HG03457 (cell line): Measurements from ENCODE around the gene SFT2D1.
A peak's percentile ranks its signal among the peaks of the same experiment; 100 is the strongest.
"Not testable (repeated sequence)": the region's sequence is repeated elsewhere in the genome, so short reads cannot be mapped to it uniquely, and the experiment has no call there.

Source experiments
- ATAC-seq: cut with Tn5 transposase; IDR thresholded peaks from one replicate; pipeline ENCODE4 v1.9.1; 2021; ENCODE audit warnings: moderate number of reproducible peaks; ENCODE audit not compliant: unreplicated experiment

The SFT2D1 gene

GRCh38 chr6:166365221-166365620 lies 22.9 kb upstream of the SFT2D1 start:
- ATAC-seq, result no peak

- no peak for ATAC-seq
These were observed 22.1 kb upstream of the SFT2D1 start for GRCh38 chr6:166364456-166364855.

- ATAC-seq, result not testable (repeated sequence)
These were observed 20.1 kb upstream of the SFT2D1 start for GRCh38 chr6:166362427-166362826.

- no peak for ATAC-seq
These were observed 18.7 kb upstream of the SFT2D1 start for GRCh38 chr6:166361077-166361429.

GRCh38 chr6:166360243-166361076 lies 18.1 kb upstream of the SFT2D1 start:
- ATAC-seq, result no peak

GRCh38 chr6:166355552-166355951 lies 13.2 kb upstream of the SFT2D1 start:
- no peak for ATAC-seq

- no peak for ATAC-seq
These were observed 12.6 kb upstream of the SFT2D1 start for GRCh38 chr6:166354965-166355364.

- no peak for ATAC-seq
These were observed 11.8 kb upstream of the SFT2D1 start for GRCh38 chr6:166354143-166354542.

- no peak for ATAC-seq
These were observed 11.2 kb upstream of the SFT2D1 start for GRCh38 chr6:166353507-166353906.

GRCh38 chr6:166352923-166353322 lies 10.6 kb upstream of the SFT2D1 start:
- no peak for ATAC-seq

- peak; percentile 96 for ATAC-seq
These were observed 9.5 kb upstream of the SFT2D1 start for GRCh38 chr6:166351715-166352285.

GRCh38 chr6:166348305-166348949 lies 6.1 kb upstream of the SFT2D1 start:
- ATAC-seq, result no peak

- no peak for ATAC-seq
These were observed 4.6 kb upstream of the SFT2D1 start for GRCh38 chr6:166346965-166347364.

GRCh38 chr6:166346449-166346848 lies 4.1 kb upstream of the SFT2D1 start:
- ATAC-seq, result no peak

GRCh38 chr6:166345672-166346071 lies 3.3 kb upstream of the SFT2D1 start:
- ATAC-seq, result not testable (repeated sequence)

- ATAC-seq, result not testable (repeated sequence)
These were observed 2.6 kb upstream of the SFT2D1 start for GRCh38 chr6:166344921-166345320.

GRCh38 chr6:166344240-166344639 lies 1.9 kb upstream of the SFT2D1 start:
- ATAC-seq, result no peak

GRCh38 chr6:166343150-166343487 lies 774 bp upstream of the SFT2D1 start:
- ATAC-seq, result peak; percentile 24

- ATAC-seq, result no peak
These were observed 382 bp downstream of the SFT2D1 start for GRCh38 chr6:166341977-166342348.

- no peak for ATAC-seq
These were observed 881 bp downstream of the SFT2D1 start for GRCh38 chr6:166341464-166341863.

GRCh38 chr6:166338854-166339253 lies 3.5 kb downstream of the SFT2D1 start:
- no peak for ATAC-seq

- no peak for ATAC-seq
These were observed 5.5 kb downstream of the SFT2D1 start for GRCh38 chr6:166336847-166337246.
